GM12875 (cell line): ENCODE measurements around the gene TBC1D17.

Experiments
- H3K4me3 ChIP-seq: one replicate; pipeline ENCODE4 v1.5.1; 2011; ENCODE audit warnings: low read depth, low read length, control low read depth
- CTCF ChIP-seq: IDR thresholded peaks from 2 replicates; pipeline ENCODE4 v1.5.1; 2011; ENCODE audit warnings: low read depth, mild to moderate bottlenecking, control low read depth, inconsistent platforms, low read length, moderate library complexity, borderline replicate concordance; ENCODE audit not compliant: insufficient read depth

TBC1D17 gene

GRCh38 chr19:49926515-49926914 is 49.0 kb downstream of the TBC1D17 start:
- no peak overlapping the region for H3K4me3 ChIP-seq
- no peak for TF ChIP-seq CTCF

GRCh38 chr19:49927526-49928264 is 50.2 kb downstream of the TBC1D17 start:
- TF ChIP-seq CTCF, result no peak
- peak overlapping the region; percentile 43 for H3K4me3 ChIP-seq

- H3K4me3 ChIP-seq, result peak within 1 kb of the TSS; percentile 98
- TF ChIP-seq CTCF, result no peak
These were observed 51.7 kb downstream of the TBC1D17 start, which contains the start of the genes ATF5 and NUP62 for GRCh38 chr19:49929121-49929610. Gene ATF5 (plus strand): TSS chr19:49929205. CDS start chr19:49930851, 1,646 bp downstream. Gene NUP62 (minus strand): TSS chr19:49929504. CDS start chr19:49909807, 19,697 bp downstream.

- H3K4me3 ChIP-seq, result peak overlapping the region; percentile 98
- TF ChIP-seq CTCF, result no peak
These were observed 52.3 kb downstream of the TBC1D17 start for GRCh38 chr19:49929611-49930482.

- TF ChIP-seq CTCF, result no peak
These were observed 53.0 kb downstream of the TBC1D17 start for GRCh38 chr19:49930483-49931011.

GRCh38 chr19:49931293-49932040 is 54.0 kb downstream of the TBC1D17 start:
- no peak for TF ChIP-seq CTCF
- no peak overlapping the region for H3K4me3 ChIP-seq

More at GRCh38 chr19:49930483-49931011, 53.0 kb downstream of the TBC1D17 start:
- H3K4me3 ChIP-seq, result no peak overlapping the region
